Tibial artery (tissue), 4 donors: ENCODE data around the gene BAK1.

ENCODE experiments used
- DNase-seq, 2 donors: peaks; one replicate each; pipeline ENCODE4 v3.0.0-alpha.2; 2019
- H3K27ac ChIP-seq, 2 donors: fragments of 200-600 bp; sonication (generic) in 1 of 2; 1 replicate in 1 of 2; 2 replicates in 1 of 2; pipeline ENCODE4 v1.5.1; 2018 to 2019; ENCODE audit warnings: mild to moderate bottlenecking in 1 of 2
- H3K27me3 ChIP-seq, 2 donors: fragments of 200-600 bp; sonication (generic) in 1 of 2; one replicate each; pipeline versions ENCODE4 v1.5.1 to v1.6.0; 2016 to 2019
- H3K36me3 ChIP-seq, 3 donors: fragments of 200-600 bp; sonication (generic) in 2 of 3; one replicate each; pipeline ENCODE4 v1.5.1; 2016 to 2019; ENCODE audit warnings: mild to moderate bottlenecking in 2 of 3
- H3K4me1 ChIP-seq, 4 donors: fragments of 200-600 bp; sonication (generic) in 2 of 4; 1 replicate in 3 of 4; 2 replicates in 1 of 4; pipeline ENCODE4 v1.5.1; 2016 to 2019
- H3K4me3 ChIP-seq, 2 donors: fragments of 200-600 bp; sonication (generic) in 1 of 2; 1 replicate in 1 of 2; 2 replicates in 1 of 2; pipeline ENCODE4 v1.5.1; 2018 to 2019; ENCODE audit warnings: mild to moderate bottlenecking in 2 of 2
- H3K9me3 ChIP-seq, 3 donors: fragments of 200-600 bp; sonication (generic) in 1 of 3; one replicate each; pipeline ENCODE4 v1.5.1; 2016 to 2019
- intact Hi-C: fragments of 100-400 bp; cut with DNase I; formaldehyde crosslinking; loops from one replicate; pipeline ENCODE4 v1.15.0; 2023; ENCODE audit warnings: low total_unique reads
- TF ChIP-seq, protein P1 (sequence below), 2 experiments: fragments of 200-600 bp in 1 of 2; fragments of 450-650 bp in 1 of 2; IDR thresholded peaks; one replicate each; pipeline ENCODE4 v1.5.1; 2017 to 2019; ENCODE audit warnings: antibody characterized with exemption in 2 of 2, mild to moderate bottlenecking in 1 of 2, moderate library complexity in 1 of 2

BAK1 gene

GRCh38 chr6:33619166-33619840, 39.2 kb upstream of the BAK1 start:
- Histone ChIP-seq H3K36me3 (no peaks in the 10 kb centered on the region), H3K4me3 (no peak overlapping the region), H3K27ac (peak overlapping the region; percentile 26 to 68), H3K27me3 (peaks cover 0 to 23% of the 10 kb centered on the region in 2 donors), H3K4me1 (peaks cover 0 to 32% (median 24%) of the 10 kb centered on the region in 4 donors), H3K9me3 (no peaks in the 10 kb centered on the region)
- TF ChIP-seq, protein P1, sequence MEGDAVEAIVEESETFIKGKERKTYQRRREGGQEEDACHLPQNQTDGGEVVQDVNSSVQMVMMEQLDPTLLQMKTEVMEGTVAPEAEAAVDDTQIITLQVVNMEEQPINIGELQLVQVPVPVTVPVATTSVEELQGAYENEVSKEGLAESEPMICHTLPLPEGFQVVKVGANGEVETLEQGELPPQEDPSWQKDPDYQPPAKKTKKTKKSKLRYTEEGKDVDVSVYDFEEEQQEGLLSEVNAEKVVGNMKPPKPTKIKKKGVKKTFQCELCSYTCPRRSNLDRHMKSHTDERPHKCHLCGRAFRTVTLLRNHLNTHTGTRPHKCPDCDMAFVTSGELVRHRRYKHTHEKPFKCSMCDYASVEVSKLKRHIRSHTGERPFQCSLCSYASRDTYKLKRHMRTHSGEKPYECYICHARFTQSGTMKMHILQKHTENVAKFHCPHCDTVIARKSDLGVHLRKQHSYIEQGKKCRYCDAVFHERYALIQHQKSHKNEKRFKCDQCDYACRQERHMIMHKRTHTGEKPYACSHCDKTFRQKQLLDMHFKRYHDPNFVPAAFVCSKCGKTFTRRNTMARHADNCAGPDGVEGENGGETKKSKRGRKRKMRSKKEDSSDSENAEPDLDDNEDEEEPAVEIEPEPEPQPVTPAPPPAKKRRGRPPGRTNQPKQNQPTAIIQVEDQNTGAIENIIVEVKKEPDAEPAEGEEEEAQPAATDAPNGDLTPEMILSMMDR (IDR thresholded peaks at IDR 0.05) = no peak
- intact Hi-C loops = no loop called here
- DNase-seq = peak in 1 of 2 donors; percentile 60

- H3K36me3 ChIP-seq = no peaks in the 10 kb centered on the region
- H3K27me3 ChIP-seq = peaks cover 0 to 17% of the 10 kb centered on the region in 2 donors
- no peaks in the 10 kb centered on the region for H3K9me3 ChIP-seq
- no peak for DNase-seq
- intact Hi-C loops = no loop called here
- no peak overlapping the region for H3K27ac ChIP-seq
- no peak overlapping the region for H3K4me3 ChIP-seq
- TF ChIP-seq, protein P1 (IDR thresholded peaks at IDR 0.05) = no peak
- H3K4me1 ChIP-seq = peaks cover 0 to 27% (median 18%) of the 10 kb centered on the region in 4 donors
Observed at GRCh38 chr6:33616913-33617312, 36.8 kb upstream of the BAK1 start.

- Histone ChIP-seq H3K36me3 (no peaks in the 10 kb centered on the region), H3K9me3 (no peaks in the 10 kb centered on the region), H3K4me3 (no peak overlapping the region), H3K27ac (no peak overlapping the region), H3K4me1 (peaks cover 0 to 19% (median 11%) of the 10 kb centered on the region in 4 donors), H3K27me3 (peaks cover 0 to 10% of the 10 kb centered on the region in 2 donors)
- intact Hi-C loops = no loop called here
- no peak for DNase-seq
- TF ChIP-seq, protein P1 (IDR thresholded peaks at IDR 0.05) = no peak
Observed at GRCh38 chr6:33616113-33616512, 36.0 kb upstream of the BAK1 start.

- TF ChIP-seq, protein P1 (IDR thresholded peaks at IDR 0.05) = no peak
- no peaks in the 10 kb centered on the region for H3K36me3 ChIP-seq
- H3K9me3 ChIP-seq = no peaks in the 10 kb centered on the region
- H3K27me3 ChIP-seq = peaks cover 0 to 7% of the 10 kb centered on the region in 2 donors
- no peak overlapping the region for H3K27ac ChIP-seq
- peaks cover 0 to 7% (median 3%) of the 10 kb centered on the region in 4 donors for H3K4me1 ChIP-seq
- H3K4me3 ChIP-seq = no peak overlapping the region
- peak in 1 of 2 donors; percentile 70 for DNase-seq
- intact Hi-C loops = no loop called here
Observed at GRCh38 chr6:33613795-33614168, 33.7 kb upstream of the BAK1 start.

GRCh38 chr6:33613146-33613794, 33.2 kb upstream of the BAK1 start:
- Histone ChIP-seq H3K4me3 (no peak overlapping the region), H3K9me3 (no peaks in the 10 kb centered on the region), H3K4me1 (peaks cover 0 to 7% (median 3%) of the 10 kb centered on the region in 4 donors), H3K27ac (no peak overlapping the region), H3K27me3 (peaks cover 0 to 7% of the 10 kb centered on the region in 2 donors), H3K36me3 (no peaks in the 10 kb centered on the region)
- intact Hi-C loops = no loop called here
- TF ChIP-seq, protein P1 (IDR thresholded peaks at IDR 0.05) = no peak
- peak in 1 of 2 donors; percentile 54 for DNase-seq
